Measurements from ENCODE around the gene KRTAP9-4. TPM values are rescaled to one million over a fixed set of nuclear protein-coding genes. Genes with fewer than 3 reads are reported as not detected.

KRTAP9-4 gene
- total RNA-seq, 2 experiments from 2014 or later, result not detected

- no peaks in the 10 kb centered on the region for H3K27me3 ChIP-seq (ENCODE audit: control insufficient read depth in 1 of 2, insufficient read depth in 2 of 2, low read length in 2 of 2)
- intact Hi-C loops (cut with DNase I, micrococcal nuclease), result no loop called here
- Mint-ChIP-seq H3K9me3 (peaks cover 6% of the 10 kb centered on the region), H3K27me3 (no peaks in the 10 kb centered on the region), H3K4me3 (no peak overlapping the region), H3K4me1 (ENCODE audit: low read depth) (peaks cover 18% of the 10 kb centered on the region), H3K36me3 (ENCODE audit: low read depth) (no peaks in the 10 kb centered on the region), H3K27ac (no peak overlapping the region)
- ATAC-seq (ENCODE audit: poor library complexity) (no peak), DNase-seq (peak in 1 of 14 experiments; percentile 0)
- no peak overlapping the region for H3K4me3 ChIP-seq (ENCODE audit: low read length)
- no peak overlapping the region for H3K27ac ChIP-seq (ENCODE audit: low read depth in 1 of 2, low read length in 2 of 2)
- H3K9me3 ChIP-seq (ENCODE audit: control insufficient read depth in 1 of 2, insufficient read depth in 1 of 2, low read length in 2 of 2), result no peaks in the 10 kb centered on the region
- H3K36me3 ChIP-seq (ENCODE audit: insufficient read depth, low read length), result no peaks in the 10 kb centered on the region
- POLR2A ChIA-PET, result interaction anchor here (1.1 kb wide), 1 partner anchor 25 kb away, joined by 4 read pairs; the partner anchor contains the start of gene KRTAP16-1
- CTCF ChIA-PET, result no interaction called here
- H3K4me1 ChIP-seq (ENCODE audit: insufficient read depth, low read length), result no peaks in the 10 kb centered on the region
- TF ChIP-seq CTCF (IDR thresholded peaks at IDR 0.05), result no peak
Observed at GRCh38 chr17:41284043-41284442, 34.6 kb downstream of the KRTAP9-4 start.

DNA sequence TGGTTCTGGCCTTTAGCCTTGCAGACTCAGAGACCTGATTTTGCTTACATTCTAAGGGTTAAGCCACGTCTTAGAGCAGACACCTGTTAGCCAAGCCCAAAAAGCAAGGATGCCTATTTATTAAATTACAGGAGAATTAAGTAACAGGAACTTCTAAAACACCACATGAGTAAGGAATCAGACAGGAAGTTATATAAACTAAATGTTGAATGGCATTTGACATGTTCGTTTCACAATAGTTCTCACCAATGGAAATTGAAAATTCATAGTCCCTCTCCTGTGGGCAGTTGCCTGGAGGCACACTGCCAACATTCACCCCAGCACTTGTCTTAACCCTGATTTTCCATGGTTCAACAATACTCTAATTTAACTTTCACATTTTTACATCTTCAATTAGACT, 35.1 kb downstream of the KRTAP9-4 start:
- H3K9me3 ChIP-seq (ENCODE audit: control insufficient read depth in 1 of 2, insufficient read depth in 1 of 2, low read length in 2 of 2), result no peaks in the 10 kb centered on the region
- Mint-ChIP-seq H3K36me3 (ENCODE audit: low read depth) (no peaks in the 10 kb centered on the region), H3K4me1 (ENCODE audit: low read depth) (peaks cover 18% of the 10 kb centered on the region), H3K27me3 (no peaks in the 10 kb centered on the region), H3K9me3 (peaks cover 6% of the 10 kb centered on the region), H3K4me3 (no peak overlapping the region), H3K27ac (peak overlapping the region; percentile 2)
- H3K4me1 ChIP-seq (ENCODE audit: insufficient read depth, low read length), result no peaks in the 10 kb centered on the region
- no peaks in the 10 kb centered on the region for H3K27me3 ChIP-seq (ENCODE audit: control insufficient read depth in 1 of 2, insufficient read depth in 2 of 2, low read length in 2 of 2)
- H3K36me3 ChIP-seq (ENCODE audit: insufficient read depth, low read length), result no peaks in the 10 kb centered on the region
- intact Hi-C loops (cut with DNase I, micrococcal nuclease), result no loop called here
- no peak for TF ChIP-seq CTCF (IDR thresholded peaks at IDR 0.05)
- H3K4me3 ChIP-seq (ENCODE audit: low read length), result no peak overlapping the region
- DNase-seq (peak in 1 of 14 experiments; percentile 2), ATAC-seq (ENCODE audit: poor library complexity) (peak; percentile 39)
- no peak overlapping the region for H3K27ac ChIP-seq (ENCODE audit: low read depth in 1 of 2, low read length in 2 of 2)
- CTCF ChIA-PET, result no interaction called here
- POLR2A ChIA-PET, result interaction anchor here (1.1 kb wide), 1 partner anchor 24 kb away, joined by 4 read pairs; the partner anchor contains the start of gene KRTAP16-1

- CTCF ChIA-PET, result no interaction called here
- H3K27ac ChIP-seq (ENCODE audit: low read depth in 1 of 2, low read length in 2 of 2), result no peak overlapping the region
- no peaks in the 10 kb centered on the region for H3K4me1 ChIP-seq (ENCODE audit: insufficient read depth, low read length)
- Mint-ChIP-seq H3K27ac (no peak overlapping the region), H3K36me3 (ENCODE audit: low read depth) (no peaks in the 10 kb centered on the region), H3K27me3 (no peaks in the 10 kb centered on the region), H3K9me3 (no peaks in the 10 kb centered on the region), H3K4me1 (ENCODE audit: low read depth) (peaks cover 18% of the 10 kb centered on the region), H3K4me3 (no peak overlapping the region)
- H3K27me3 ChIP-seq (ENCODE audit: control insufficient read depth in 1 of 2, insufficient read depth in 2 of 2, low read length in 2 of 2), result no peaks in the 10 kb centered on the region
- POLR2A ChIA-PET, result no interaction called here
- no peak for TF ChIP-seq CTCF (IDR thresholded peaks at IDR 0.05)
- no peaks in the 10 kb centered on the region for H3K36me3 ChIP-seq (ENCODE audit: insufficient read depth, low read length)
- H3K9me3 ChIP-seq (ENCODE audit: control insufficient read depth in 1 of 2, insufficient read depth in 1 of 2, low read length in 2 of 2), result no peaks in the 10 kb centered on the region
- intact Hi-C loops (cut with DNase I, micrococcal nuclease), result no loop called here
- ATAC-seq (ENCODE audit: poor library complexity), result no peak
- no peak overlapping the region for H3K4me3 ChIP-seq (ENCODE audit: low read length)
- no peak for DNase-seq
Observed at GRCh38 chr17:41287050-41287449, 37.6 kb downstream of the KRTAP9-4 start.

Data from CD4-positive, alpha-beta T cell (primary cell).